ENCODE measurements around the gene ZNF37A. TPM values are rescaled to one million over a fixed set of nuclear protein-coding genes. Genes with fewer than 3 reads are reported as not detected.

ZNF37A gene
- total RNA-seq (2022) = 8.1 and 8.6 TPM in 2 replicates
- Bru-seq, nascent RNA = percentile 71 among the genes with signal in this experiment
- percentile 90 among the genes with signal in this experiment for BruChase-seq, experiment 1, labeled RNA remaining after a 6-hour chase
- percentile 90 among the genes with signal in this experiment for BruChase-seq, experiment 2, labeled RNA remaining after a 2-hour chase
- long read RNA-seq, partial matches to known transcripts = 1 of 5 reads
- long read RNA-seq, other reads (novel, unspliced or antisense) = 4 of 5 reads

- peaks cover 7% of the 10 kb centered on the region for H3K9me3 Mint-ChIP-seq (ENCODE audit: low read depth, unreplicated experiment)
- BruUV-seq (replicated peaks) = no TSS peak
- H3K27ac Mint-ChIP-seq (ENCODE audit: unreplicated experiment) = peak within 1 kb of the TSS; percentile 88
- TF ChIP-seq, protein P1, sequence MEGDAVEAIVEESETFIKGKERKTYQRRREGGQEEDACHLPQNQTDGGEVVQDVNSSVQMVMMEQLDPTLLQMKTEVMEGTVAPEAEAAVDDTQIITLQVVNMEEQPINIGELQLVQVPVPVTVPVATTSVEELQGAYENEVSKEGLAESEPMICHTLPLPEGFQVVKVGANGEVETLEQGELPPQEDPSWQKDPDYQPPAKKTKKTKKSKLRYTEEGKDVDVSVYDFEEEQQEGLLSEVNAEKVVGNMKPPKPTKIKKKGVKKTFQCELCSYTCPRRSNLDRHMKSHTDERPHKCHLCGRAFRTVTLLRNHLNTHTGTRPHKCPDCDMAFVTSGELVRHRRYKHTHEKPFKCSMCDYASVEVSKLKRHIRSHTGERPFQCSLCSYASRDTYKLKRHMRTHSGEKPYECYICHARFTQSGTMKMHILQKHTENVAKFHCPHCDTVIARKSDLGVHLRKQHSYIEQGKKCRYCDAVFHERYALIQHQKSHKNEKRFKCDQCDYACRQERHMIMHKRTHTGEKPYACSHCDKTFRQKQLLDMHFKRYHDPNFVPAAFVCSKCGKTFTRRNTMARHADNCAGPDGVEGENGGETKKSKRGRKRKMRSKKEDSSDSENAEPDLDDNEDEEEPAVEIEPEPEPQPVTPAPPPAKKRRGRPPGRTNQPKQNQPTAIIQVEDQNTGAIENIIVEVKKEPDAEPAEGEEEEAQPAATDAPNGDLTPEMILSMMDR (IDR thresholded peaks at IDR 0.05; ENCODE audit: unreplicated experiment) = no peak
- peaks cover 40% of the 10 kb centered on the region for H3K36me3 Mint-ChIP-seq (ENCODE audit: insufficient read depth, unreplicated experiment)
- no peaks in the 10 kb centered on the region for H3K4me1 Mint-ChIP-seq (ENCODE audit: low read depth, unreplicated experiment)
- intact Hi-C loops (cut with micrococcal nuclease; ENCODE audit: unreplicated experiment) = loop anchor here (5.0 kb wide), 1 partner anchor 117 kb away; the partner anchor contains the start of gene ZNF25
- CTCF ChIA-PET = no interaction called here
- DNase-seq = peak; percentile 81
- H3K27me3 Mint-ChIP-seq (ENCODE audit: unreplicated experiment) = no peaks in the 10 kb centered on the region
- peak within 1 kb of the TSS; percentile 84 for H3K4me3 Mint-ChIP-seq (ENCODE audit: low read depth, unreplicated experiment)
Observed at GRCh38 chr10:38094158-38094926, at the start of gene ZNF37A. Gene ZNF37A, plus strand, starts transcription at chr10:38094337. Its CDS starts 2,281 bp downstream, at chr10:38096618.

DNA sequence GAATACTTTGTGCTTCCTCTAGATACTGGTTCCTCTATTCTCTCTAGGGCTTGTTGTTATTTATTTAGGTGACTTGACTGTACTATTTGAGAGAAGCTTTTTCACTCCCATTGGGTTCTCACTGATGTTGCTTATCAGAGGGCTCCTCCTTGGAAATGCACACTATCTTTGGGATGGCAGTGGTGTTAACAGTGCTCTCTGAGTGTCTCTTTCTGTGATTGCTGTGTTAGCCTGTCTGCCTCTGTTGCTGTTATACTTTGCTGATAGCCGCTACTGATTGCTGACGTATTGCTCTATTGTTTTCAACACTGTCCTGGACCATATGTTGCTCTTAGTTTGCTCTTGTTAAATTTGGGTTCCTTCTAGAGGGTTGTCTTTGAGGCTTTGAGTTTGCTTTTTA is 49.0 kb upstream of the ZNF37A start:
- Mint-ChIP-seq H3K36me3 (ENCODE audit: insufficient read depth, unreplicated experiment) (peaks cover 10% of the 10 kb centered on the region), H3K9me3 (ENCODE audit: low read depth, unreplicated experiment) (peaks cover 20% of the 10 kb centered on the region), H3K27me3 (ENCODE audit: unreplicated experiment) (no peaks in the 10 kb centered on the region), H3K4me3 (ENCODE audit: low read depth, unreplicated experiment) (no peak overlapping the region), H3K4me1 (ENCODE audit: low read depth, unreplicated experiment) (no peaks in the 10 kb centered on the region), H3K27ac (ENCODE audit: unreplicated experiment) (no peak overlapping the region)
- CTCF ChIA-PET = no interaction called here
- no peak for DNase-seq
- intact Hi-C loops (cut with micrococcal nuclease; ENCODE audit: unreplicated experiment) = no loop called here
- TF ChIP-seq, protein P1 (IDR thresholded peaks at IDR 0.05; ENCODE audit: unreplicated experiment) = no peak
- no TSS peak for BruUV-seq (replicated peaks)

DNA sequence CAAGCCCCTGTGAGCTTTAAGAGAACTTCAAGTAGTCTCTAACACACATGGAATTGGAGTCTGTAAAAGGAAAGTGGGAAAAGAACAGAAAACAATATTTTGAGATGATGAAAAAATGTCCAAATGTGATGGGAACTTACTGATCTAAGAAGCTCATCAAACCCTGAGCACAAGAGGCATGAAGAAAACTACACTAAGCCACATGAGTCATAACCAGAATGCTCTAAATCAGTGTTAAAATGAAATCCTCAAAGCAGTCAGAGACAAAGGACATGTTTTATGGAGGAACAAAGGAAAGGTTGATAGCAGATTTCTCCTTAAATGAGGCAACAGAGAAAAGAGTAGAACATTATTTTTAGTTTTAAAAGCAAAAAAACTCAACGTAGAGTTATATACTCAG is 46.5 kb upstream of the ZNF37A start:
- no peak for DNase-seq
- Mint-ChIP-seq H3K4me3 (ENCODE audit: low read depth, unreplicated experiment) (no peak overlapping the region), H3K27ac (ENCODE audit: unreplicated experiment) (no peak overlapping the region), H3K36me3 (ENCODE audit: insufficient read depth, unreplicated experiment) (peaks cover 9% of the 10 kb centered on the region), H3K4me1 (ENCODE audit: low read depth, unreplicated experiment) (no peaks in the 10 kb centered on the region), H3K9me3 (ENCODE audit: low read depth, unreplicated experiment) (peaks cover 20% of the 10 kb centered on the region), H3K27me3 (ENCODE audit: unreplicated experiment) (no peaks in the 10 kb centered on the region)
- CTCF ChIA-PET = interaction anchor here (0.7 kb wide), 1 partner anchor 1345 kb away, joined by 6 read pairs; no protein-coding TSS in a partner anchor
- TF ChIP-seq, protein P1 (IDR thresholded peaks at IDR 0.05; ENCODE audit: unreplicated experiment) = no peak
- BruUV-seq (replicated peaks) = no TSS peak
- intact Hi-C loops (cut with micrococcal nuclease; ENCODE audit: unreplicated experiment) = no loop called here

- Mint-ChIP-seq H3K9me3 (ENCODE audit: low read depth, unreplicated experiment) (peaks cover 27% of the 10 kb centered on the region), H3K27me3 (ENCODE audit: unreplicated experiment) (no peaks in the 10 kb centered on the region)
Observed at GRCh38 chr10:38050212-38050611, 43.9 kb upstream of the ZNF37A start.

More at GRCh38 chr10:38050212-38050611, 43.9 kb upstream of the ZNF37A start:
- no peak overlapping the region for H3K27ac Mint-ChIP-seq (ENCODE audit: unreplicated experiment)
- TF ChIP-seq, protein P1 (IDR thresholded peaks at IDR 0.05; ENCODE audit: unreplicated experiment) = no peak
- intact Hi-C loops (cut with micrococcal nuclease; ENCODE audit: unreplicated experiment) = no loop called here
- H3K4me3 Mint-ChIP-seq (ENCODE audit: low read depth, unreplicated experiment) = no peak overlapping the region
- no peaks in the 10 kb centered on the region for H3K4me1 Mint-ChIP-seq (ENCODE audit: low read depth, unreplicated experiment)
- peaks cover 17% of the 10 kb centered on the region for H3K36me3 Mint-ChIP-seq (ENCODE audit: insufficient read depth, unreplicated experiment)
- DNase-seq = no peak
- CTCF ChIA-PET = no interaction called here
- BruUV-seq (replicated peaks) = no TSS peak

All from Calu3 (cell line).